Activated CD4-positive, alpha-beta T cell treated with anti-CD3 and anti-CD28 coated beads for 36 hours (primary cell): Measurements from ENCODE around the gene NKAPL. TPM values are rescaled to one million over a fixed set of nuclear protein-coding genes. Genes with fewer than 3 reads are reported as not detected.
A peak's percentile ranks its signal among the peaks of the same experiment; 100 is the strongest.

Experiments used
- ATAC-seq: fragments of 200-7000 bp; cut with Tn5 transposase; one replicate; pipeline ENCODE4 v1.10.0; 2021; ENCODE audit warnings: mild to moderate bottlenecking, moderate library complexity
- CTCF ChIA-PET: fragments of 350-600 bp; sonication (Branson Sonifier 250); formaldehyde crosslinking; loops from one replicate; lab custom pipeline; 2021; ENCODE audit warnings: antibody characterized with exemption; lab: Charles Lee
- POLR2A ChIA-PET: fragments of 350-600 bp; sonication (Branson Sonifier 250); formaldehyde crosslinking; loops from one replicate; lab custom pipeline; 2021; ENCODE audit warnings: antibody characterized with exemption, inconsistent platforms; lab: Charles Lee
- DNase-seq: peaks from one replicate; pipeline ENCODE4 v3.0.0-alpha.2; 2020
- H3K27ac Mint-ChIP-seq: one replicate; pipeline ENCODE4 v1.8.0; 2021; ENCODE audit warnings: mixed read lengths
- H3K27me3 Mint-ChIP-seq: one replicate; pipeline ENCODE4 v1.8.0; 2021; ENCODE audit warnings: mixed read lengths
- H3K36me3 Mint-ChIP-seq: one replicate; pipeline ENCODE4 v1.8.0; 2021; ENCODE audit warnings: low read depth, mixed read lengths
- H3K4me1 Mint-ChIP-seq: one replicate; pipeline ENCODE4 v1.8.0; 2021; ENCODE audit warnings: mixed read lengths
- H3K4me3 Mint-ChIP-seq: one replicate; pipeline ENCODE4 v1.8.0; 2021; ENCODE audit warnings: mild to moderate bottlenecking, moderate library complexity, mixed read lengths
- H3K9me3 Mint-ChIP-seq: one replicate; pipeline ENCODE4 v1.8.0; 2021; ENCODE audit warnings: low read depth, mixed read lengths
- intact Hi-C, 2 experiments: fragments of 100-400 bp; cut with DNase I in 1 of 2; cut with micrococcal nuclease in 1 of 2; formaldehyde crosslinking; loops; one replicate each; pipeline versions ENCODE4 v1.14.2 to v1.15.1; 2022 to 2024; cut with DNase I, micrococcal nuclease
- total RNA-seq, 2 experiments: library from RNA; stranded (reverse); gene quantifications; one replicate each; pipeline ENCODE4 v1.2.3, GENCODE V29; 2021

Gene NKAPL
- total RNA-seq, 2 experiments from 2014 or later, result 0.14 to 0.25 TPM

DNA sequence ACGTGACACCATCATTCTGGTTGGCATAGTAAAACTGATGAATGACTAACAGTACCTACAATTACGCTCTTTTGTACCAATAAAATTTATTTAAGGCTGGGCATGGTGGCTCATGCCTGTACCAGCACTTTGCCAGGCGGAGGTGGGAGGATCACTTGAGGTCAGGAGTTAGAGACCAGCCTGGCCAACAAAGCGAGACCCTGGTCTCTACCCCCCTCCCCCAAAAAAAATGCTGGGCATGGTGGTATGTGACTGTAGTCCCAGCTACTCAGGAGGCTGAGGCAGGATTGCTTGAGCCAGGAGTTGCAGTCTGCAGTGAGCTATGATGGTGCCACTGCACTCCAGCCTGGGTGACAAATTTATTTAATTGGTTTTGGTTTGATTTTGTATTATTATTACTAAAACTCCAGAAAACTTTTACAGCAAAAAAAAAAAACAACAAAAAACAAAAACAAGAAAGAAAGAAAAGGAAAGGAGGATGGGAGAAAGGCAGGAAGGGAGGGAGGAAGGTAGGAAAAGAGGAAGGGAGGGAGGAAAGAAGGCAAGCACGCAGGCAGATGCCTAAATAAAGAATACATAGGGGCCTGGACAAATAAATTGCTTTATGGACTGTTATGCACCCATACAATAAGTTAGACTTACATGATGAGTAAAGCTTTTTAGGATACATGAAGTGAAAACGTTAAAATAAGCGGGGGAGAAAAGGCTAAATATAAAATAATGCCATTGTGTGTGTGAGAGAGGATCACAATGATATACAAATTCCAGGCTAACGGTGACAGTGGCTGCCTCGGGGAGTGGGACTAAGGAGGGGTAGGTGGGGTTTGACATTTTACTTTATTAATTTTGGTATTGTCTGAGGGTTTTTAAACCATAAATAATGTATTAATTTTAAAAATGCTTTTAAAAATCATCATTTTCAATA, 34.7 kb upstream of the NKAPL start:
- peak overlapping the region; percentile 48 for H3K27ac Mint-ChIP-seq
- peaks cover 41% of the 10 kb centered on the region for H3K27me3 Mint-ChIP-seq
- CTCF ChIA-PET, result no interaction called here
- peaks cover 12% of the 10 kb centered on the region for H3K4me1 Mint-ChIP-seq
- no peak for DNase-seq
- POLR2A ChIA-PET, result no interaction called here
- intact Hi-C loops, result no loop called here
- H3K4me3 Mint-ChIP-seq, result peak overlapping the region; percentile 77
- no peak for ATAC-seq
- no peaks in the 10 kb centered on the region for H3K36me3 Mint-ChIP-seq
- no peaks in the 10 kb centered on the region for H3K9me3 Mint-ChIP-seq

DNA sequence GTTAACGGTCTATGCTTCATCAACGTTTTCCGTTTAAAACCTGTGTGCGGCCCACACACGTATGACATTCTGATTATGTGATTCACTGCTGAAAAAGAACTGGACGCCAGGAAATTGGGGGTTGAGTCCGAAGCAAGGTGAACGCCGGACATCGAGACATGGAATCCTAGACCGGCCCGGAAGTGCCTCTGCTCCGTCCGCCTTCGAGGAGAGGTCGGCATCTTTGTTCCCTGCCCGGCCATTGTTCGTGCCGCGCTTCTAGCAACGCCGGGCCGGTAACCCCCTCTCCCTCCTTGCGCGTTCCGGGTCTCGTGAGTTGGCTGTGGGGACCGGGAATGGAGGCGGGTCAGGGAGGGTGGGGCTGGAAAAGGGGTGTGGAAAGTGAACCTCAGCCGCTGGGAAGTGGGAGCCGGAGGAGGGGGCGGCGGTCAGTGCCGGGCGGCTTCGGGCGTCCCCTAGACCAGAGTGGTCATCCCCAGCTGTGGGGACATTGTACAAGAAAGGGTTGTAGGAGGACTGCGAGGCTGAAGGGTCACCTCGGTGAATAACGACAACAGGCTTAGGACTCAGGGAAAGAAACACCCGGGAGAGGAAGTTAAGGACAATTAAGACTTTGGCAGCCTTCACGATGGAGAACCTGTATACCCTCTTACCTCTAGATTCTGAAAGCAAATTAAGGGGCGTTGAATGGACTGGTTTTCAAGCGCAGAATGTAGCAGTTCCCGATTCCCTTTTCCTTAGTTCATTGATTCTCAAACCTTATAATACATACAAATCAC, 33.9 kb upstream of the NKAPL start, which contains the start of gene ZSCAN9:
Gene ZSCAN9, plus strand, starts transcription at position 220 of the 779 bp plus-strand sequence. CDS start 1,810 bp downstream, outside the sequence.
- peak within 1 kb of the TSS; percentile 77 for H3K4me3 Mint-ChIP-seq
- ATAC-seq, result peak; percentile 71
- H3K9me3 Mint-ChIP-seq, result no peaks in the 10 kb centered on the region
- DNase-seq, result peak; percentile 64
- H3K27ac Mint-ChIP-seq, result peak within 1 kb of the TSS; percentile 48
- ChIA-PET CTCF (no interaction called here), POLR2A (no interaction called here)
- H3K27me3 Mint-ChIP-seq, result peaks cover 34% of the 10 kb centered on the region
- intact Hi-C loops, result no loop called here
- no peaks in the 10 kb centered on the region for H3K36me3 Mint-ChIP-seq
- peaks cover 12% of the 10 kb centered on the region for H3K4me1 Mint-ChIP-seq

DNA sequence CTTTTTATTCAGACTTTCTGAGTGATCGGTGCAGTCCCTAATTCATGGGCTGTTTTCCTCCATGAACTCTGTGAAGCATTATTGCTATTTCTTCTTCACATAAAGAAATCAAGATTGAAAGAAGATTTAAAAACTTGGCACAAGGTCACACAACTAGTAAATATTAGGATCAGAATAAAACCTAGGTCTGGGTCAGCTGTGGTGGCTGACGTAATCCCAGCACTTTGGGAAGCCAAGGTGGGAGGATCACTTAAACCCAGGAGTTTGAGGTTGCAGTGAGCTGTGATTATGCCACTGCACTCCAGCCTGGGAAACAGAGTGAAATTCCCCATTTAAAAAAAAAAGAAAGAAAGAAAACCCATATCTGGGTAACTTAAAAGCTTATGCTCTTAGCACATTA, 32.6 kb upstream of the NKAPL start:
- POLR2A ChIA-PET, result no interaction called here
- no peaks in the 10 kb centered on the region for H3K36me3 Mint-ChIP-seq
- ATAC-seq (no peak), DNase-seq (no peak)
- no peaks in the 10 kb centered on the region for H3K9me3 Mint-ChIP-seq
- H3K4me1 Mint-ChIP-seq, result peaks cover 12% of the 10 kb centered on the region
- H3K27me3 Mint-ChIP-seq, result peaks cover 25% of the 10 kb centered on the region
- CTCF ChIA-PET, result no interaction called here
- no peak overlapping the region for H3K27ac Mint-ChIP-seq
- no peak overlapping the region for H3K4me3 Mint-ChIP-seq
- intact Hi-C loops, result no loop called here

DNA sequence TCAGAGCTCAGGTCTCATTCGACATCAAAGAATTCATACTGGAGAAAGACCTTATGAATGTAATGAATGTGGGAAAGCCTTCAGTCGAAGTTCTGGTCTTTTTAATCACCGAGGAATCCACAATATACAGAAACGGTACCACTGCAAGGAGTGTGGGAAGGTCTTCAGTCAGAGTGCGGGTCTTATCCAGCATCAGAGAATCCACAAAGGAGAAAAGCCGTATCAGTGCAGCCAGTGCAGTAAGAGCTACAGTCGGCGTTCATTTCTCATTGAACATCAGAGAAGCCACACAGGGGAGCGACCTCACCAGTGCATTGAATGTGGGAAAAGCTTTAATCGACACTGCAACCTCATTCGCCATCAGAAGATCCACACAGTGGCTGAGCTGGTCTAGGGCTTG, 26.3 kb upstream of the NKAPL start:
- POLR2A ChIA-PET, result no interaction called here
- peaks cover 2% of the 10 kb centered on the region for H3K27me3 Mint-ChIP-seq

DNA sequence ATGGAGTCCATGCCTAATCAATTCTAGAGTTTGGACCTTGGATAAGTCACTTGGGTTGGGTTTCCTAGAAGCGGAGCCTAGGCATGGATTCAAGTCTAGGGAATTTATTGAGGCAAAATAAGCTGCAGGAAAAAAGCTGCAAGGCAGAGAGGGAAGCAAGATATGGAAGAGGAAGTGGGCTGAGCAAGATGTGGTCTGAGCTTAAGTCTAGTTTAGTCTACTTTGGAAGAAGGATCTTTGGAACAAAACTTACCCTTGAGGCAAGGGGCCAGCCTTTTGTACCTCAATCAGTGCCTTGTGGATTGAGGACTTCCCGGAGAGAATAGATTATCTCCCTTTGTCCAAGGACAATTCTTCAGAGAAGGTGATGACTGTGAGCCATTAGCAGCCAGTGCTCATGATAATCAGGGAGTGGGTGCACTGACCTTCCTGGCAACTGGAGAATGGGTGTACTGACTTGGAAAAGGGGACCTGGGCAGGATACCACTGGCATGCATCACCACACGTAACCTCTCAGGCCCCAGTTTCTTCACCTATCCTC, 23.1 kb upstream of the NKAPL start:
- Mint-ChIP-seq H3K36me3 (no peaks in the 10 kb centered on the region), H3K27me3 (peaks cover 4% of the 10 kb centered on the region), H3K9me3 (no peaks in the 10 kb centered on the region), H3K4me3 (no peak overlapping the region), H3K4me1 (no peaks in the 10 kb centered on the region), H3K27ac (no peak overlapping the region)
- intact Hi-C loops, result no loop called here
- DNase-seq (no peak), ATAC-seq (no peak)
- ChIA-PET CTCF (no interaction called here), POLR2A (no interaction called here)

More for the DNA sequence above, 26.3 kb upstream of the NKAPL start:
- no peak overlapping the region for H3K4me3 Mint-ChIP-seq
- intact Hi-C loops, result no loop called here
- CTCF ChIA-PET, result interaction anchor here (1.0 kb wide), 2 partner anchors 9 to 123 kb away, joined by 3 read pairs; no protein-coding TSS in a partner anchor
- DNase-seq (no peak), ATAC-seq (no peak)
- H3K36me3 Mint-ChIP-seq, result no peaks in the 10 kb centered on the region
- no peaks in the 10 kb centered on the region for H3K4me1 Mint-ChIP-seq
- no peaks in the 10 kb centered on the region for H3K9me3 Mint-ChIP-seq
- H3K27ac Mint-ChIP-seq, result no peak overlapping the region

DNA sequence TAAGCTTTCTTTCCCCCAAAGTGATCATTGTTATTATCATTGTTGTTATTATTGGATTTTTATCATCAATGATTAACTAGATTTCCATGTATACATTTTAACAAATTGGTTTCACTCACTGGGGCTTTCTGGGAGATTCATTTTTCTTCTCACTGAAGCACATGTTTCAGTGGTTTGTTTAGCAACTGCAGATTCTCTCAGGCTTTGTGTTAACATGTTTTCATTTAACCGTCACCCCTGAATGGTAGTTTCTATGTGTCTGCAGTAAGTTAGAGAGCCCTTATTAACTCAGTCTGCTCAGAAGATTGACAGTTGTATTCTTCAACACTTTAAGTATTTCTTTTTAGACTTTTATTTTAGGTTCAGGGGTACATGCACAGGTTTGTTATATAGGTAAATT, 19.5 kb upstream of the NKAPL start:
- H3K4me3 Mint-ChIP-seq, result no peak overlapping the region
- peaks cover 4% of the 10 kb centered on the region for H3K36me3 Mint-ChIP-seq
- intact Hi-C loops, result no loop called here
- DNase-seq (no peak), ATAC-seq (no peak)
- H3K4me1 Mint-ChIP-seq, result no peaks in the 10 kb centered on the region
- peaks cover 4% of the 10 kb centered on the region for H3K27me3 Mint-ChIP-seq
- ChIA-PET CTCF (no interaction called here), POLR2A (no interaction called here)
- no peaks in the 10 kb centered on the region for H3K9me3 Mint-ChIP-seq
- no peak overlapping the region for H3K27ac Mint-ChIP-seq

DNA sequence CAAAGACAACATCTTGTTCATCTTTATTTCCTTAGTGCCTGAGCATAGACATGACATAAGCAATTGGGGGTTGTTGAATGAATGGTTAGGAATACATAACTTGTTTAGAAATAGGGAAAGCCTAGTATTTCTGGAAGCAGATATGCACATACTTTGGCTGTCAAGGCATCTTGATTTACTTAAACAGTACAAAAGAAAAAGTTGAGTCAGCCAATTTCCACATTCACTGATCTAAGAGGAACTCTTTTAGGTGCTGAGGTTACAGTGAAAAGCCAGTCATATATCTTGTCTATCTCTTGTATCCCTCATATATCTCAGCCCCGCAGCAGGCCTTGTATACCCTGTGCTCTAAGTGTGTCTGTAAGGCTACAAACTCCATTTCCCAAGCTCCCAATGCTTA, 18.6 kb upstream of the NKAPL start:
- Mint-ChIP-seq H3K4me1 (no peaks in the 10 kb centered on the region), H3K27me3 (peaks cover 4% of the 10 kb centered on the region), H3K27ac (no peak overlapping the region), H3K9me3 (no peaks in the 10 kb centered on the region), H3K36me3 (peaks cover 10% of the 10 kb centered on the region), H3K4me3 (no peak overlapping the region)
- intact Hi-C loops, result no loop called here
- ATAC-seq (no peak), DNase-seq (no peak)
- CTCF ChIA-PET, result no interaction called here
- POLR2A ChIA-PET, result no interaction called here

DNA sequence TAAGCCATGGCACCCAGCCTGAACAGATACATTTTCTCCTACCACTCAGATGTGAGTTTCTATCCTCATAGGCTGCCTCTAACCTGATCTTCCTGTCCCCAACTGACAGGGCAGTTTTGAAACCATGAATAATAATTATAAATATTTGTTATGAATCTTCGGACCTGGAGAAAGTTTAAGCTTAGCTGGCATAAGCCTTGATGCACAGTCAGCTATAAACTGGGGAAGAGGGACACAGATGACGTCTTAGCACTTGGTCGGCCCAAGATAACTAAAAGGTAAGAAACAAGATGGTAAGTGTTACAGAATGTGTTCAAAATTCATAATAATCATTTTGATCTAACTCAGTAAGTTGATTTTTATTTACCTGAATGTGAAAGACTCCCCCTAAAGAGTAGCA, 15.2 kb upstream of the NKAPL start:
- Mint-ChIP-seq H3K9me3 (no peaks in the 10 kb centered on the region), H3K4me1 (no peaks in the 10 kb centered on the region), H3K27me3 (no peaks in the 10 kb centered on the region), H3K27ac (no peak overlapping the region), H3K4me3 (no peak overlapping the region), H3K36me3 (peaks cover 37% of the 10 kb centered on the region)
- ATAC-seq (no peak), DNase-seq (no peak)
- ChIA-PET POLR2A (no interaction called here), CTCF (interaction anchor here (0.7 kb wide), 1 partner anchor 113 kb away, joined by 3 read pairs; no protein-coding TSS in a partner anchor)
- intact Hi-C loops, result no loop called here

DNA sequence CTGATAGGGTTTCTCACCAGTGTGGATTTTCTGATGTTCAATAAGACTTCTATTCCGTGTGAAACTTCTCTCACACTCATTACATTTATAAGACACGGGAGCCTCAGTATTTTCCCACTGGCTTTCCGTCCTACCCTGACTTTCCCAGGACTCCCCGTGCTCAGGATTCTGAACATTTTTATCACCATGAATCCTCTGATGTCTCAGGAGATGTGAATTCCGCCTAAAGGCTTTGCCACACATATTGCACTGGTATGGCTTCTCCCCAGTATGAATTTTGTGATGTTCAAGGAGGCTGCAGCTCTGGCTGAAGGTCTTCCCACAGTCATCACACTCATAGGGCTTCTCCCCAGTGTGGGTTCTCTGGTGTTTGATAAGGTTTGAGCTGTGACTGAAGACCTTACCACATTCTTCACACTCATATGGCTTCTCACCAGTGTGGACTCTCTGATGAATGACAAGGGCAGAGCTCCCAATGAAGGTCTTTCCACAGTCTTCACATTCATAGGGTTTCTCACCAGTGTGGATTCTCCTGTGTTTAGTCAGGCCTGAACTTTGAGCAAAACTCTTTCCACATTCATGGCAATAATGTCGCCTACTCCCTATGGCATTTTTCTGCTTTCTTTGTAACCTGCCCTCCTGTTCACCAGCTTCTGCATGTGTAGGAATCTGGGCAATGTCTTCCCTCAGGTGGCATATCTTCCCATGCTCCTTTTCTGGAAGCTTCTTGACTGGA, 13.7 kb upstream of the NKAPL start:
- ATAC-seq, result no peak

DNA sequence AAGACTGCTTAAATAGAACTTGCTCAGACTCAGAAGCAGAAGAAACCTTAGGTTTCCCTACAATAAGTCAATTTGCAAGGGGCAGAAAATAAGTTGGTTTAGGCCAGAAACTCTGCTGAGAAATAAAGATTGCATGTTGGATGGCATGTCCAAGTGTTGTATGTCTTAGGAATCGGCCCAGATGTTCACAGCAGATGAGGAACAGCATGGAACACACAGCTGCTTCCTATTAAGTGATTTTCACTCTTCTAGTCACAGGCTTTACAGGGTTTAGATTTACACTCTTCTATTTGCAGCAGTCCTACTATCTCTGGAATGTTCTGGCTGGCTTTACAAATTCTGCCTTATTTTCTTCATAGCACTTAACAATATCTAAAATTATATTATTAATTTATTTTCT, 10.2 kb upstream of the NKAPL start:
- CTCF ChIA-PET, result interaction anchor here (0.9 to 1.5 kb wide), 2 partner anchors 108 to 109 kb away, joined by 3 to 7 read pairs; no protein-coding TSS in a partner anchor
- H3K4me3 Mint-ChIP-seq, result no peak overlapping the region

More for the DNA sequence above, 13.7 kb upstream of the NKAPL start:
- Mint-ChIP-seq H3K27ac (no peak overlapping the region), H3K9me3 (no peaks in the 10 kb centered on the region), H3K4me3 (no peak overlapping the region), H3K27me3 (no peaks in the 10 kb centered on the region), H3K36me3 (peaks cover 38% of the 10 kb centered on the region), H3K4me1 (no peaks in the 10 kb centered on the region)
- CTCF ChIA-PET, result no interaction called here
- intact Hi-C loops, result no loop called here
- POLR2A ChIA-PET, result interaction anchor here (0.6 kb wide), 1 partner anchor 1082 kb away, joined by 5 read pairs; no protein-coding TSS in a partner anchor
- no peak for DNase-seq

More for the DNA sequence above, 10.2 kb upstream of the NKAPL start:
- intact Hi-C loops, result no loop called here
- DNase-seq (no peak), ATAC-seq (no peak)
- H3K4me1 Mint-ChIP-seq, result peaks cover 14% of the 10 kb centered on the region
- no peak overlapping the region for H3K27ac Mint-ChIP-seq
- H3K9me3 Mint-ChIP-seq, result no peaks in the 10 kb centered on the region
- POLR2A ChIA-PET, result no interaction called here
- H3K27me3 Mint-ChIP-seq, result no peaks in the 10 kb centered on the region
- H3K36me3 Mint-ChIP-seq, result peaks cover 38% of the 10 kb centered on the region
